ENCODE measurements around the gene SNRNP70.

GRCh38 chr19:49130325-49130724 lies 45.1 kb downstream of the SNRNP70 start:
- TF ChIP-seq CTCF (IDR thresholded peaks at IDR 0.05) (no peak), POLR2A (IDR thresholded peaks at IDR 0.05) (no peak)
